ENCODE results near the gene ADO. TPM values are rescaled to one million over a fixed set of nuclear protein-coding genes. Genes with fewer than 3 reads are reported as not detected.

Gene ADO
- total and polyA plus RNA-seq, 9 of the 15 experiments (the other 6 are each of a cell fraction or from before 2014, with no cell fraction given) = 3.0 to 20.0 (median 16.1) TPM

DNA sequence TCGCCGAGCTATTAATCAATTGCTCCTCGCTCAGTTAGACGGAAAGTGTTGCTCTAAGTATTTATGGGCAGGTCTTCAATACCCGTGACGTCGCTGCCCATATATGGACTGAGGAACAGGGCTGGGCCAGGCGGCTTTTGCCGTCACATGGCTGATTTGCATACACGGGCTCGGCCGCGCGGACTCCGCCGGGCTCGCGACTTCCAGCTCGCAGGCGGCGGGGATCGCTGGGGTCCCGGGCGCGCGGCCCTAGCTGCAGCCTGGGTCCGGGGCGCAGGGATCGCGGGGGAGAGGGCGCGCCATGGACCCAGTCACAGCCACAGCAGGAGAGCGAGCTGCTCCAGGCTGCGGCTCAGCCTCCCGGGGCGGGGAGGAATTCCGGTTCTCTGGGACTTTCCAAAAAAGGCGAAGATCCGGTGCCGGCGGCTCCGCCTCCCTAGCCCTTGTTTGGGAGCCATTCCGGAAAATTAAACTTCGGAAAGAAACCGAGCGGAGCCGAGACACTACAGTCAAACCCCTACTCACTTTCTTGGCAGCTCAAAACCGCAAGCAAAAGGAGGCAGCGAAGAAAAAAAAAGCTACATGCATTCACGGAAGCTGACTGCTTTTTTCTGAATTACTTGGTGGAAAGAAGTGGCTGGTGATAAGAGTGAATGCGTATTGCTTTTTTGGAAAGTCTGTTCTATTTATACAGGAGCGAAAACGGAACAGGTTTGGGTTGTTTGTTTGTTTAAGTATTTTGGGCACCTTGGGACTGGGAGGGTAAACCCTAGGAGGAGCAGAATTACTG lies 12.0 kb downstream of the ADO start, which contains the start of gene EGR2 (continued):
- TF ChIP-seq, protein P1, sequence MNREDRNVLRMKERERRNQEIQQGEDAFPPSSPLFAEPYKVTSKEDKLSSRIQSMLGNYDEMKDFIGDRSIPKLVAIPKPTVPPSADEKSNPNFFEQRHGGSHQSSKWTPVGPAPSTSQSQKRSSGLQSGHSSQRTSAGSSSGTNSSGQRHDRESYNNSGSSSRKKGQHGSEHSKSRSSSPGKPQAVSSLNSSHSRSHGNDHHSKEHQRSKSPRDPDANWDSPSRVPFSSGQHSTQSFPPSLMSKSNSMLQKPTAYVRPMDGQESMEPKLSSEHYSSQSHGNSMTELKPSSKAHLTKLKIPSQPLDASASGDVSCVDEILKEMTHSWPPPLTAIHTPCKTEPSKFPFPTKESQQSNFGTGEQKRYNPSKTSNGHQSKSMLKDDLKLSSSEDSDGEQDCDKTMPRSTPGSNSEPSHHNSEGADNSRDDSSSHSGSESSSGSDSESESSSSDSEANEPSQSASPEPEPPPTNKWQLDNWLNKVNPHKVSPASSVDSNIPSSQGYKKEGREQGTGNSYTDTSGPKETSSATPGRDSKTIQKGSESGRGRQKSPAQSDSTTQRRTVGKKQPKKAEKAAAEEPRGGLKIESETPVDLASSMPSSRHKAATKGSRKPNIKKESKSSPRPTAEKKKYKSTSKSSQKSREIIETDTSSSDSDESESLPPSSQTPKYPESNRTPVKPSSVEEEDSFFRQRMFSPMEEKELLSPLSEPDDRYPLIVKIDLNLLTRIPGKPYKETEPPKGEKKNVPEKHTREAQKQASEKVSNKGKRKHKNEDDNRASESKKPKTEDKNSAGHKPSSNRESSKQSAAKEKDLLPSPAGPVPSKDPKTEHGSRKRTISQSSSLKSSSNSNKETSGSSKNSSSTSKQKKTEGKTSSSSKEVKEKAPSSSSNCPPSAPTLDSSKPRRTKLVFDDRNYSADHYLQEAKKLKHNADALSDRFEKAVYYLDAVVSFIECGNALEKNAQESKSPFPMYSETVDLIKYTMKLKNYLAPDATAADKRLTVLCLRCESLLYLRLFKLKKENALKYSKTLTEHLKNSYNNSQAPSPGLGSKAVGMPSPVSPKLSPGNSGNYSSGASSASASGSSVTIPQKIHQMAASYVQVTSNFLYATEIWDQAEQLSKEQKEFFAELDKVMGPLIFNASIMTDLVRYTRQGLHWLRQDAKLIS (CRISPR knock-in tag; IDR thresholded peaks at IDR 0.05) = no peak
- TF ChIP-seq, protein P2, sequence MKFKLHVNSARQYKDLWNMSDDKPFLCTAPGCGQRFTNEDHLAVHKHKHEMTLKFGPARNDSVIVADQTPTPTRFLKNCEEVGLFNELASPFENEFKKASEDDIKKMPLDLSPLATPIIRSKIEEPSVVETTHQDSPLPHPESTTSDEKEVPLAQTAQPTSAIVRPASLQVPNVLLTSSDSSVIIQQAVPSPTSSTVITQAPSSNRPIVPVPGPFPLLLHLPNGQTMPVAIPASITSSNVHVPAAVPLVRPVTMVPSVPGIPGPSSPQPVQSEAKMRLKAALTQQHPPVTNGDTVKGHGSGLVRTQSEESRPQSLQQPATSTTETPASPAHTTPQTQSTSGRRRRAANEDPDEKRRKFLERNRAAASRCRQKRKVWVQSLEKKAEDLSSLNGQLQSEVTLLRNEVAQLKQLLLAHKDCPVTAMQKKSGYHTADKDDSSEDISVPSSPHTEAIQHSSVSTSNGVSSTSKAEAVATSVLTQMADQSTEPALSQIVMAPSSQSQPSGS (CRISPR knock-in tag; IDR thresholded peaks at IDR 0.05) = no peak
- TF ChIP-seq TEAD1 (CRISPR knock-in tag; IDR thresholded peaks at IDR 0.05) = peak in 1 of 2 experiments; percentile 56; a peak in 1 of 4 replicates
- no peak for TF ChIP-seq RFX7 (CRISPR knock-in tag; IDR thresholded peaks at IDR 0.05)
- TF ChIP-seq NCOA2 (IDR thresholded peaks at IDR 0.05; ENCODE audit: partially characterized antibody in 2 of 2) = no peak
- TF ChIP-seq RBM22 (IDR thresholded peaks at IDR 0.05; ENCODE audit: low read depth, low read length, poor library complexity, severe bottlenecking) = no peak
- TF ChIP-seq NR2C1 (IDR thresholded peaks at IDR 0.05) = no peak
- no peak for TF ChIP-seq NR2C1 (tag; IDR thresholded peaks at IDR 0.05)
- TF ChIP-seq, protein P3, sequence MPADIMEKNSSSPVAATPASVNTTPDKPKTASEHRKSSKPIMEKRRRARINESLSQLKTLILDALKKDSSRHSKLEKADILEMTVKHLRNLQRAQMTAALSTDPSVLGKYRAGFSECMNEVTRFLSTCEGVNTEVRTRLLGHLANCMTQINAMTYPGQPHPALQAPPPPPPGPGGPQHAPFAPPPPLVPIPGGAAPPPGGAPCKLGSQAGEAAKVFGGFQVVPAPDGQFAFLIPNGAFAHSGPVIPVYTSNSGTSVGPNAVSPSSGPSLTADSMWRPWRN (IDR thresholded peaks at IDR 0.05; ENCODE audit: low read depth) = no peak
- no peak for TF ChIP-seq SMARCB1 (IDR thresholded peaks at IDR 0.05; ENCODE audit: insufficient read length, low read depth)
- no peak for TF ChIP-seq KAT8 (IDR thresholded peaks at IDR 0.05; ENCODE audit: low read depth)
- no peak for TF ChIP-seq CREBBP (IDR thresholded peaks at IDR 0.05; ENCODE audit: low read depth, low read length)
- TF ChIP-seq, protein P4, sequence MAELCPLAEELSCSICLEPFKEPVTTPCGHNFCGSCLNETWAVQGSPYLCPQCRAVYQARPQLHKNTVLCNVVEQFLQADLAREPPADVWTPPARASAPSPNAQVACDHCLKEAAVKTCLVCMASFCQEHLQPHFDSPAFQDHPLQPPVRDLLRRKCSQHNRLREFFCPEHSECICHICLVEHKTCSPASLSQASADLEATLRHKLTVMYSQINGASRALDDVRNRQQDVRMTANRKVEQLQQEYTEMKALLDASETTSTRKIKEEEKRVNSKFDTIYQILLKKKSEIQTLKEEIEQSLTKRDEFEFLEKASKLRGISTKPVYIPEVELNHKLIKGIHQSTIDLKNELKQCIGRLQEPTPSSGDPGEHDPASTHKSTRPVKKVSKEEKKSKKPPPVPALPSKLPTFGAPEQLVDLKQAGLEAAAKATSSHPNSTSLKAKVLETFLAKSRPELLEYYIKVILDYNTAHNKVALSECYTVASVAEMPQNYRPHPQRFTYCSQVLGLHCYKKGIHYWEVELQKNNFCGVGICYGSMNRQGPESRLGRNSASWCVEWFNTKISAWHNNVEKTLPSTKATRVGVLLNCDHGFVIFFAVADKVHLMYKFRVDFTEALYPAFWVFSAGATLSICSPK (IDR thresholded peaks at IDR 0.05; ENCODE audit: borderline replicate concordance) = no peak
- TF ChIP-seq TRIM28 (IDR thresholded peaks at IDR 0.05) = 0 out of 2 replicates have a peak, but pooled peaks have one; percentile 56
- no peak for TF ChIP-seq SRSF3 (IDR thresholded peaks at IDR 0.05; ENCODE audit: insufficient read depth, low read length)
- no peak for TF ChIP-seq NFXL1 (CRISPR knock-in tag; IDR thresholded peaks at IDR 0.05)
- TF ChIP-seq, protein P5, sequence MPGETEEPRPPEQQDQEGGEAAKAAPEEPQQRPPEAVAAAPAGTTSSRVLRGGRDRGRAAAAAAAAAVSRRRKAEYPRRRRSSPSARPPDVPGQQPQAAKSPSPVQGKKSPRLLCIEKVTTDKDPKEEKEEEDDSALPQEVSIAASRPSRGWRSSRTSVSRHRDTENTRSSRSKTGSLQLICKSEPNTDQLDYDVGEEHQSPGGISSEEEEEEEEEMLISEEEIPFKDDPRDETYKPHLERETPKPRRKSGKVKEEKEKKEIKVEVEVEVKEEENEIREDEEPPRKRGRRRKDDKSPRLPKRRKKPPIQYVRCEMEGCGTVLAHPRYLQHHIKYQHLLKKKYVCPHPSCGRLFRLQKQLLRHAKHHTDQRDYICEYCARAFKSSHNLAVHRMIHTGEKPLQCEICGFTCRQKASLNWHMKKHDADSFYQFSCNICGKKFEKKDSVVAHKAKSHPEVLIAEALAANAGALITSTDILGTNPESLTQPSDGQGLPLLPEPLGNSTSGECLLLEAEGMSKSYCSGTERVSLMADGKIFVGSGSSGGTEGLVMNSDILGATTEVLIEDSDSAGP (CRISPR knock-in tag; IDR thresholded peaks at IDR 0.05) = no peak

Measured in K562 (cell line).